ENCODE data around the gene PRF1.

The PRF1 gene

DNA sequence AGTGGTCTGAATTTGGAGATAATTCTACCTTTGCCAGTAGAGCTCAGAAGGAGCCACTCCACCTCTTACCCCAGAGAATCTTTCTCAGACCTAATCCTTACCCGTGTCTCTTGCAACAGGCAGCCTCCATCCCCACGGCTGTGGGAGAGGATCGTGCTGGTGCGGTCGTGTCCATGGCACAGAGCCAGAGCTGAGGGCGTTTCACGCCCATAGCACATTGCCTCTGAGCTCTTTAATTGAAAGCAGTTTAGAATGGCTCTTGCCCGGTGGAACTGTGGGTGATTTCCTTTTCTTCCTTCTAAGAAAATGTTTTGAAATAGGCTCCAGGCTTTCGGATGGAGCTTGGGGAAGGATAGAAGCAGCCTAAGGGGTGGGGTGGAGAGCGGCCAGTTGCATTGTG is 41.5 kb downstream of the PRF1 start:
- Histone ChIP-seq H3K36me3 (ENCODE audit: control insufficient read depth, insufficient read depth, low read length) (no peaks in the 10 kb centered on the region), H3K4me3 (replicated peaks; ENCODE audit: low read depth, low read length) (no peak overlapping the region), H3K27me3 (replicated peaks; ENCODE audit: control insufficient read depth, insufficient read depth, low read length) (no peaks in the 10 kb centered on the region)
- TF ChIP-seq, protein P1, sequence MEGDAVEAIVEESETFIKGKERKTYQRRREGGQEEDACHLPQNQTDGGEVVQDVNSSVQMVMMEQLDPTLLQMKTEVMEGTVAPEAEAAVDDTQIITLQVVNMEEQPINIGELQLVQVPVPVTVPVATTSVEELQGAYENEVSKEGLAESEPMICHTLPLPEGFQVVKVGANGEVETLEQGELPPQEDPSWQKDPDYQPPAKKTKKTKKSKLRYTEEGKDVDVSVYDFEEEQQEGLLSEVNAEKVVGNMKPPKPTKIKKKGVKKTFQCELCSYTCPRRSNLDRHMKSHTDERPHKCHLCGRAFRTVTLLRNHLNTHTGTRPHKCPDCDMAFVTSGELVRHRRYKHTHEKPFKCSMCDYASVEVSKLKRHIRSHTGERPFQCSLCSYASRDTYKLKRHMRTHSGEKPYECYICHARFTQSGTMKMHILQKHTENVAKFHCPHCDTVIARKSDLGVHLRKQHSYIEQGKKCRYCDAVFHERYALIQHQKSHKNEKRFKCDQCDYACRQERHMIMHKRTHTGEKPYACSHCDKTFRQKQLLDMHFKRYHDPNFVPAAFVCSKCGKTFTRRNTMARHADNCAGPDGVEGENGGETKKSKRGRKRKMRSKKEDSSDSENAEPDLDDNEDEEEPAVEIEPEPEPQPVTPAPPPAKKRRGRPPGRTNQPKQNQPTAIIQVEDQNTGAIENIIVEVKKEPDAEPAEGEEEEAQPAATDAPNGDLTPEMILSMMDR (IDR thresholded peaks at IDR 0.05; ENCODE audit: insufficient read depth, low read length, poor library complexity, severe bottlenecking), result no peak
- DNase-seq (ENCODE audit: extremely low read depth, insufficient read length), result no peak

DNA sequence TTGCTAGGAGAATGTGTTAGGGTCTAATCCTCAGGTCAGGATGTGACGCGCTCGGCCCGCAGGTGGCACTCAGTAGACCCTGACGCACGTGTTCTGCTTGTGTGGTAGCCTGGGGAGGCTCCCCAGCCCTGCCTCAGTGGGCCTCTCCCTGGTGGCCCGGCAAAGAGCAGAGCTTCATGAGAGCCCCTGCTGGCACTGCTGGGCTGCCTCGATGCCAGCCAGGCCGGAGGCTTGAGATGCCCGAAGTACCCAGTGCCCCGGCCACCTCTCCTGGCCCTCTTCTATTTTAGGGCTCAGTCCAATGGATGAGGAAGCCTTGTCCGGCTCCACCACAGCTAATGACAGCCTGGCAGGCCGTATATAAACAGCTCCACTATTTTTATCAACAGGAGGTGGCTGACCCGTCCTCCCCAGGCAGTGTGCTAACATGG is 42.0 kb downstream of the PRF1 start:
- Histone ChIP-seq H3K4me3 (replicated peaks; ENCODE audit: low read depth, low read length) (no peak overlapping the region), H3K27me3 (replicated peaks; ENCODE audit: control insufficient read depth, insufficient read depth, low read length) (no peaks in the 10 kb centered on the region), H3K36me3 (ENCODE audit: control insufficient read depth, insufficient read depth, low read length) (no peaks in the 10 kb centered on the region)
- DNase-seq (ENCODE audit: extremely low read depth, insufficient read length), result no peak
- TF ChIP-seq, protein P1 (IDR thresholded peaks at IDR 0.05; ENCODE audit: insufficient read depth, low read length, poor library complexity, severe bottlenecking), result no peak

DNA sequence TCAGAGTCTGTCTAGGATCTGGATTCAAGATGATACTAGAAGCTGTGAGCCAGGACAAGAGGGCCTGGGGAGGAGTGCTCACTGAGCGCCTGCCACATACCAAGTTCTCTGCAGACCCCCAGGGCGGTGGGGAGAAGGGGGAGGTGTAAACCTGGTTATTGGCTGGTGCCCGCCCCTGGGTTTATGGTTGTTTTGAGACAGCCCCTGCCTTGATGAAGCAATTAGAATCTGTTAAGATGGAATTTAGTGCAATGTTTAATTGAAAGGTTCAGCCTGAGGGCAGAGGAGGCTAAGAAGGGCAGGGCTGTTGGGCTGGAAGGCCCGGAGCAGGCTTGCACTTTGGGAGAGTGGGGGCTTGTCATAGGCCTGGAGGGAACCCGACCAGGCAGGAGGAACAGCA is 42.7 kb downstream of the PRF1 start:
- Histone ChIP-seq H3K36me3 (ENCODE audit: control insufficient read depth, insufficient read depth, low read length) (no peaks in the 10 kb centered on the region), H3K27me3 (replicated peaks; ENCODE audit: control insufficient read depth, insufficient read depth, low read length) (no peaks in the 10 kb centered on the region), H3K4me3 (replicated peaks; ENCODE audit: low read depth, low read length) (no peak overlapping the region)
- DNase-seq (ENCODE audit: extremely low read depth, insufficient read length), result no peak
- TF ChIP-seq, protein P1 (IDR thresholded peaks at IDR 0.05; ENCODE audit: insufficient read depth, low read length, poor library complexity, severe bottlenecking), result no peak

DNA sequence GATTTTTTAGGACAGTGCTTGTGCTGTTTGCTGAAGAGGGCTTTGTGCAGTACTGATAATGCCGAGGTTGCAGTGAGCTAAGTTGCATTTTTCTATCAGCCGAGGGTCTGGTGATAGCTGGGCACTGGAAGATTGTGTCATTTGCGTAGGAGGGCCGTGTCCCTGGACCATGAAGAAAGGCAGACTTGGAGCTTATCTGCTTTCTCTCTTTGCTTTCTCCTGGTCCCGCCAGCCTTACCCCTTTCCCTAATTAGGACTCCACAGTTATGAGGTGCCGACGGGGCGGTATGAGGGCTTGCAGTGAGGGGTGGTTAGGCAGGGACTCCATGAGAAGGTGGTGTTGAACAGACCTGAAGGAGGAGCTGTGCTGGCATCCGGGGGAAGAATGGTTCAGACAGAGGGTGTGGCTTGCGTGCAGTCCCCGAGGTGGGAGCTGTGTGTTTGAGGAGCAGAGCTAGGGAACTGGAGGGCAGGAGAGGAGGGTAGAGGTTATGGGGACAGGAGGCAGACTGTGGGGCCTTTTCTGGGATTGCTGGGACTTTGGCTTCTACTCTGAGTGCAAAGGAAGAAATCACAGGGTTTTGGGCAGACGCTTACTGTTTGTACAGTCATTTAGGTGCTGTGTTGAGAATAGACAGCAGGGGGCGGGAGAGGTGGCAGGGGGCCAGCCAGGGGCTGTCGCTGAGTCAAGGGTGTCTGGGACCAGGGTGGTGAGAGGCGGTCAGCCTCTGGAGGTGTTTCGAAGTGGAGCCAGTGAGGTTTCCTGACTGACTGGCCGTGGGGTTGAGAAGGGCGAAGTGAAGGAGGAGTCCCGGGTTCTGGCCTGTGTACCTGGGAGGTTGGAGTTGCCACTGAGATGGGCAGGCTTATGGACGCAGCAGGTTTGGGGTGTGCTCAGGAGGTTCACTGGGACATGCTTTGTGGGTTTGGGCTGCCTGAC is 43.4 kb downstream of the PRF1 start:
- Histone ChIP-seq H3K36me3 (ENCODE audit: control insufficient read depth, insufficient read depth, low read length) (no peaks in the 10 kb centered on the region), H3K4me3 (replicated peaks; ENCODE audit: low read depth, low read length) (peak overlapping the region; percentile 50), H3K27me3 (replicated peaks; ENCODE audit: control insufficient read depth, insufficient read depth, low read length) (no peaks in the 10 kb centered on the region)
- TF ChIP-seq, protein P1 (IDR thresholded peaks at IDR 0.05; ENCODE audit: insufficient read depth, low read length, poor library complexity, severe bottlenecking), result peak; percentile 68
- DNase-seq (ENCODE audit: extremely low read depth, insufficient read length), result peak; percentile 56

DNA sequence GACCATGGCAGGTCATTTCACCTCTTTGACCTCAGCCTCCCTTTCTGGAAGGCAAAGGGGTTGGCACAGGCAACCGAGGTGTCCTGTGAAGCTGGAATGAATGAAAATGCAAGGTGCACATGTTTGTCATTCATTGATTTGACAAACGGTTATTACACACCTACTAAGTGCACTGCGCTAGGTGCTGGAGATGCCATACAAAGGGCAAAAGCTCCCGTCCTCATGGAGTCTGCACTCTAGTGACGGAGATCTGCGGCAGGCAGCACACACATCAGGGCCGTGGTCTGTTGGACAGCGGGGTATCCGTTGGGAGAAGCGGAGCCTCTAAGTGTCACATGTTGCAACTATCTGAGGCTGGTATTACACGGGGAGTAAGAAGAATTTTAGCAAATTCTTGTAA is 44.2 kb downstream of the PRF1 start:
- Histone ChIP-seq H3K36me3 (ENCODE audit: control insufficient read depth, insufficient read depth, low read length) (no peaks in the 10 kb centered on the region), H3K4me3 (replicated peaks; ENCODE audit: low read depth, low read length) (no peak overlapping the region), H3K27me3 (replicated peaks; ENCODE audit: control insufficient read depth, insufficient read depth, low read length) (no peaks in the 10 kb centered on the region)
- DNase-seq (ENCODE audit: extremely low read depth, insufficient read length), result no peak
- TF ChIP-seq, protein P1 (IDR thresholded peaks at IDR 0.05; ENCODE audit: insufficient read depth, low read length, poor library complexity, severe bottlenecking), result no peak

Data from GM06990 (cell line).